Measurements from ENCODE around the gene AQP12B. TPM values are rescaled to one million over a fixed set of nuclear protein-coding genes. Genes with fewer than 3 reads are reported as not detected.
"Not testable (repeated sequence)": the region's sequence is repeated elsewhere in the genome, so short reads cannot be mapped to it uniquely, and the experiment has no call there.

The AQP12B gene
- total RNA-seq, 4 donors from 2014 or later: not detected

- H3K27me3 ChIP-seq; H3K9me3 ChIP-seq; H3K4me1 ChIP-seq; H3K4me3 ChIP-seq; DNase-seq; H3K36me3 ChIP-seq; intact Hi-C loops (cut with DNase I; ENCODE audit: low total_unique reads); H3K27ac ChIP-seq: not testable (repeated sequence)
These were observed 9.1 kb upstream of the AQP12B start, which contains the start of gene AQP12A for GRCh38 chr2:240691631-240692420. TSS of gene AQP12A (plus strand) at chr2:240691866. CDS start at chr2:240691914, 48 bp downstream.

- H3K9me3 ChIP-seq; H3K36me3 ChIP-seq; H3K4me3 ChIP-seq; intact Hi-C loops (cut with DNase I; ENCODE audit: low total_unique reads); H3K27me3 ChIP-seq; H3K27ac ChIP-seq; DNase-seq; H3K4me1 ChIP-seq: not testable (repeated sequence)
These were observed 8.4 kb upstream of the AQP12B start for GRCh38 chr2:240691075-240691427.

- DNase-seq; intact Hi-C loops (cut with DNase I; ENCODE audit: low total_unique reads); H3K4me3 ChIP-seq; H3K36me3 ChIP-seq; H3K27ac ChIP-seq; H3K9me3 ChIP-seq; H3K27me3 ChIP-seq; H3K4me1 ChIP-seq: not testable (repeated sequence)
These were observed 7.9 kb upstream of the AQP12B start for GRCh38 chr2:240690421-240691074.

GRCh38 chr2:240689975-240690374 lies 7.3 kb upstream of the AQP12B start:
- DNase-seq: no peak
- intact Hi-C loops (cut with DNase I; ENCODE audit: low total_unique reads): no loop called here
- no peak overlapping the region for H3K4me3 ChIP-seq
- no peaks in the 10 kb centered on the region for H3K36me3 ChIP-seq
- no peak for TF ChIP-seq CTCF (IDR thresholded peaks at IDR 0.05)
- no peak for TF ChIP-seq POLR2A (IDR thresholded peaks at IDR 0.05)
- H3K27ac ChIP-seq: no peak overlapping the region
- H3K9me3 ChIP-seq: no peaks in the 10 kb centered on the region
- no peaks in the 10 kb centered on the region for H3K4me1 ChIP-seq
- H3K27me3 ChIP-seq: no peaks in the 10 kb centered on the region

GRCh38 chr2:240688553-240688919 lies 5.9 kb upstream of the AQP12B start:
- Histone ChIP-seq H3K27me3 (no peaks in the 10 kb centered on the region), H3K36me3 (no peaks in the 10 kb centered on the region), H3K4me1 (no peaks in the 10 kb centered on the region), H3K27ac (no peak overlapping the region), H3K4me3 (no peak overlapping the region), H3K9me3 (no peaks in the 10 kb centered on the region)
- no peak for TF ChIP-seq POLR2A (IDR thresholded peaks at IDR 0.05)
- no peak for TF ChIP-seq CTCF (IDR thresholded peaks at IDR 0.05)
- no peak for DNase-seq
- intact Hi-C loops (cut with DNase I; ENCODE audit: low total_unique reads): no loop called here

GRCh38 chr2:240687741-240688552 lies 5.3 kb upstream of the AQP12B start:
- Histone ChIP-seq H3K4me1 (no peaks in the 10 kb centered on the region), H3K9me3 (no peaks in the 10 kb centered on the region), H3K4me3 (no peak overlapping the region), H3K27me3 (no peaks in the 10 kb centered on the region), H3K27ac (no peak overlapping the region), H3K36me3 (no peaks in the 10 kb centered on the region)
- intact Hi-C loops (cut with DNase I; ENCODE audit: low total_unique reads): no loop called here
- TF ChIP-seq CTCF (IDR thresholded peaks at IDR 0.05) (no peak), POLR2A (IDR thresholded peaks at IDR 0.05) (no peak)
- no peak for DNase-seq

Data from uterus (tissue), 4 donors.